ENCODE data around the gene BMERB1. TPM values are rescaled to one million over a fixed set of nuclear protein-coding genes. Genes with fewer than 3 reads are reported as not detected.
A peak's percentile ranks its signal among the peaks of the same experiment; 100 is the strongest.

The BMERB1 gene
- total and polyA plus RNA-seq, 4 experiments from 2014 or later, result 0.43 to 4.0 (median 2.6) TPM

DNA sequence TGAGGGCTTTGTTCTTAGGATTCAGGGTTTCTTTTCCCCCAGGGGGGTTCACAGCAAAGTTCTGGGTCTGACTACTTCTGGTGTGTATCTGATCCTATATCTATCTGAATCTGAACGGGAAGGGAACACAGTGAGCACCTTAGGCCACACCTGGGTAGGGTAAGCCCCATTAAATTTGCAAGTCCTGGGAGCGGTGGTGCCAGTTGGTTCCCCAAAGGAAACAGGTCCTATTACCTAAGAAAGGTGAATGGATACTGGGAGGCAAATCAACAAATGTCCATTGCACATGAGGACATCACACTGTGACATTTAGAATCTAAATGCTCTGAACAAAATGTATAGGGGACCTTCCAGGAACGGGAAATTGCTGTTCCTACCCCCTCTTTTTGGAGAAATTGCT lies 54.6 kb downstream of the BMERB1 start:
- no peaks in the 10 kb centered on the region for H3K27me3 ChIP-seq (ENCODE audit: insufficient read depth, low read length)
- H3K4me3 ChIP-seq (ENCODE audit: low read length in 2 of 2), result no peak overlapping the region
- no peak overlapping the region for H3K27ac Mint-ChIP-seq
- H3K9me3 ChIP-seq (ENCODE audit: control insufficient read depth in 1 of 2, low read length in 2 of 2), result no peaks in the 10 kb centered on the region
- H3K27ac ChIP-seq (ENCODE audit: low read depth, low read length), result no peak overlapping the region
- H3K36me3 Mint-ChIP-seq, result no peaks in the 10 kb centered on the region
- CTCF ChIA-PET (ENCODE audit: partially characterized antibody), result no interaction called here
- POLR2A ChIA-PET (ENCODE audit: partially characterized antibody), result no interaction called here
- no peaks in the 10 kb centered on the region for H3K36me3 ChIP-seq (ENCODE audit: insufficient read depth, low read length)
- intact Hi-C loops (cut with micrococcal nuclease), result no loop called here
- no peaks in the 10 kb centered on the region for H3K27me3 Mint-ChIP-seq
- peaks cover 0 to 3% (median 0%) of the 10 kb centered on the region in 4 donors for H3K4me1 Mint-ChIP-seq
- H3K9me3 Mint-ChIP-seq, result no peaks in the 10 kb centered on the region
- H3K4me1 ChIP-seq (ENCODE audit: insufficient read depth, low read length), result no peaks in the 10 kb centered on the region
- no peak overlapping the region for H3K4me3 Mint-ChIP-seq
- no peak for DNase-seq

- CTCF ChIA-PET (ENCODE audit: partially characterized antibody), result no interaction called here
- peak overlapping the region in 1 of 7 donors; percentile 61 for H3K27ac Mint-ChIP-seq
- H3K4me1 Mint-ChIP-seq, result peaks cover 0 to 3% (median 0%) of the 10 kb centered on the region in 4 donors
- no peaks in the 10 kb centered on the region for H3K27me3 ChIP-seq (ENCODE audit: insufficient read depth, low read length)
- no peaks in the 10 kb centered on the region for H3K27me3 Mint-ChIP-seq
- no peaks in the 10 kb centered on the region for H3K36me3 ChIP-seq (ENCODE audit: insufficient read depth, low read length)
- no peak for DNase-seq
- H3K9me3 Mint-ChIP-seq, result no peaks in the 10 kb centered on the region
- H3K9me3 ChIP-seq (ENCODE audit: control insufficient read depth in 1 of 2, low read length in 2 of 2), result no peaks in the 10 kb centered on the region
- H3K4me1 ChIP-seq (ENCODE audit: insufficient read depth, low read length), result no peaks in the 10 kb centered on the region
- POLR2A ChIA-PET (ENCODE audit: partially characterized antibody), result no interaction called here
- no peak overlapping the region for H3K27ac ChIP-seq (ENCODE audit: low read depth, low read length)
- peak overlapping the region in 1 of 8 donors; percentile 41 for H3K4me3 Mint-ChIP-seq
- intact Hi-C loops (cut with micrococcal nuclease), result no loop called here
- no peaks in the 10 kb centered on the region for H3K36me3 Mint-ChIP-seq
- no peak overlapping the region for H3K4me3 ChIP-seq (ENCODE audit: low read length in 2 of 2)
Measured at GRCh38 chr16:15490123-15490711, 55.8 kb downstream of the BMERB1 start.

DNA sequence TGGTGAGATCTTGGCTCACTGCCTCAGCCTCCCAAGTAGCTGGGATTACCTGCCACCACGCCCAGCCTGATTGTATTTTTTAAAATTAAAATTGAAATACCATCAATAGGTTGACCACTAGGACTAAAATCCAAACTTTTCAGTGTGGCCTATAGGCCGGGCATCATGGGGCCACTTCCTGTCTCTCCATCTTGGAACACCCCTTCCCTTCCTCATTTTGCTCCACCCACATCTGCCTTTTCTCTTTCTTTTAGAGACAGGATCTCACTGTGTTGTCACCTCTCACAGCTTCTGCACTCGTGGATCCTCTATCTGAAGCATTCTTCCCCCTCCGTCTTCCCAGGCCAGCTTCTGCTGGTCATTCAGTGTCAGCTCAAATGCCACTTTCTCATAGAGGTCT lies 57.0 kb downstream of the BMERB1 start:
- H3K36me3 Mint-ChIP-seq, result no peaks in the 10 kb centered on the region
- no peaks in the 10 kb centered on the region for H3K27me3 Mint-ChIP-seq
- H3K27ac ChIP-seq (ENCODE audit: low read depth, low read length), result no peak overlapping the region
- intact Hi-C loops (cut with micrococcal nuclease), result no loop called here
- DNase-seq, result no peak
- H3K27ac Mint-ChIP-seq, result peak overlapping the region in 1 of 7 donors; percentile 67
- no peaks in the 10 kb centered on the region for H3K9me3 ChIP-seq (ENCODE audit: control insufficient read depth in 1 of 2, low read length in 2 of 2)
- H3K36me3 ChIP-seq (ENCODE audit: insufficient read depth, low read length), result no peaks in the 10 kb centered on the region
- no peaks in the 10 kb centered on the region for H3K27me3 ChIP-seq (ENCODE audit: insufficient read depth, low read length)
- peaks cover 0 to 5% (median 1%) of the 10 kb centered on the region in 4 donors for H3K4me1 Mint-ChIP-seq
- ChIA-PET CTCF (ENCODE audit: partially characterized antibody) (no interaction called here), POLR2A (ENCODE audit: partially characterized antibody) (no interaction called here)
- no peaks in the 10 kb centered on the region for H3K9me3 Mint-ChIP-seq
- no peaks in the 10 kb centered on the region for H3K4me1 ChIP-seq (ENCODE audit: insufficient read depth, low read length)
- no peak overlapping the region for H3K4me3 ChIP-seq (ENCODE audit: low read length in 2 of 2)
- H3K4me3 Mint-ChIP-seq, result no peak overlapping the region

DNA sequence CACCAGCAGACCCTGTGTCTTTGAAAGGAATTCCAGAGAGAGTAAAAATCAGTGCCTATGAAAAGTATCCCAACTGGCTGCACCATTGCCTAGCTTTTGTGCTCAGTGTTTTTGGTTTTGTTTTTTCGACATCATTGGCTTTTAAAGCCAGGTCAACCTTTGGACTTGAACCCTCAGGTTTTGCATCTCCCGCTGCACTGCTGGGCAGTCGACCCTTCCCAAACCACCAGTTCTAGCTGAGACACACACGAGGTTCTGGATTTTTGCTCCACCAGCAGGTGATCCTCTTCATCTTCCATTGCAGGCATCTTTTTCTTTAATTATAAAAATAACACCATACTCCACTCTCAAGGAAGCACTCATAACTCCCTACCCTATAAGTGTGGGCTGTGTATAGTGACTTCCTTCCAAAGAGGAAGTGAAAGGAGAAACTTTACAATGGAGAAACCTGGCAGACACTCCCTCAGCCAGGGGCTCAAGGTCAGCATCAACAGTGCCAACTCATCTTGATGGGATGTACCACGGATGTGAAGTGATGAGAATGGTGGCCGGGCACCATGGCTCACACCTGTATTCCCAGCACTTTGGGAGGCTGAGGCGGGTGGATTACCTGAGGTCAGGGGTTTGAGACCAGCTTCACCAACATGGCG lies 57.8 kb downstream of the BMERB1 start:
- H3K4me3 Mint-ChIP-seq, result no peak overlapping the region
- Histone ChIP-seq H3K27ac (ENCODE audit: low read depth, low read length) (no peak overlapping the region), H3K36me3 (ENCODE audit: insufficient read depth, low read length) (no peaks in the 10 kb centered on the region), H3K4me1 (ENCODE audit: insufficient read depth, low read length) (no peaks in the 10 kb centered on the region), H3K9me3 (ENCODE audit: control insufficient read depth in 1 of 2, low read length in 2 of 2) (no peaks in the 10 kb centered on the region), H3K27me3 (ENCODE audit: insufficient read depth, low read length) (no peaks in the 10 kb centered on the region), H3K4me3 (ENCODE audit: low read length in 2 of 2) (no peak overlapping the region)
- H3K4me1 Mint-ChIP-seq, result peaks cover 0 to 5% (median 1%) of the 10 kb centered on the region in 4 donors
- intact Hi-C loops (cut with micrococcal nuclease), result no loop called here
- CTCF ChIA-PET (ENCODE audit: partially characterized antibody), result no interaction called here
- H3K27ac Mint-ChIP-seq, result no peak overlapping the region
- H3K9me3 Mint-ChIP-seq, result no peaks in the 10 kb centered on the region
- H3K27me3 Mint-ChIP-seq, result no peaks in the 10 kb centered on the region
- DNase-seq, result no peak
- no peaks in the 10 kb centered on the region for H3K36me3 Mint-ChIP-seq
- POLR2A ChIA-PET (ENCODE audit: partially characterized antibody), result no interaction called here

DNA sequence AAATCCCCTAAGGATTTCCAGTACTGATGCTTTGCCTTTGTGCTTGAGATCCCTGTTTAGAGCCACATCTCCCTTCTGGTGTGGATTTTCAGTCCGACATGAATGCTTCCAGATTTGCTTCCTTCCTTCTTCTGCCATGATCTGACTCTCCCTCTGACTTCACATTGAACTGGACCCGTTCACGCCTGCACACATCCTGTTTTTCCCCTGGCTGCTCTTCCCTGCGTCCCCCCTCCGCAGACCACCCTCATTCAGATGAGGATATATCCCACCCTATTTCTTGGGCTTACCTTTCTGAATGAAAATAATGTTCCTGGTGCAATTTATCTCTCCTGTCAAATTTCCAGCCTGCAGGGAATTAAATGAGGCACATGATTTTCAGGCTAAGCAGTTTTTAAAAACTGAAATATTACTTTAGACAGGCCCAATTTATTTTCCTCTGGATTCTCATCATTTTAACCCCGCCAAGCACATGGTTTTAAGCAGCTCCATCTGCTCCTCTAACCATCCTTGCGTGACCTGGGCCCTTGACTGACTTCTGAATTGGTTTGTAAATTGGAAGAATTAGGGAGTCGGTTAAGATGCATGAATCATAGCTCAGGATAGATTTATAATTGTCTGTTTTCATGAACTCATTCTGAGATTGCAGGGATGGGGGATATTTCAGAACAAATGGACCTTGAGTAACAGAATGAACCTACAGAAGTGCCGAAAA lies 59.2 kb downstream of the BMERB1 start:
- Histone ChIP-seq H3K4me1 (ENCODE audit: insufficient read depth, low read length) (no peaks in the 10 kb centered on the region), H3K9me3 (ENCODE audit: control insufficient read depth in 1 of 2, low read length in 2 of 2) (no peaks in the 10 kb centered on the region), H3K27ac (ENCODE audit: low read depth, low read length) (no peak overlapping the region), H3K27me3 (ENCODE audit: insufficient read depth, low read length) (no peaks in the 10 kb centered on the region), H3K36me3 (ENCODE audit: insufficient read depth, low read length) (no peaks in the 10 kb centered on the region), H3K4me3 (ENCODE audit: low read length in 2 of 2) (no peak overlapping the region)
- intact Hi-C loops (cut with micrococcal nuclease), result no loop called here
- H3K4me1 Mint-ChIP-seq, result peaks cover 0 to 5% (median 1%) of the 10 kb centered on the region in 4 donors
- ChIA-PET CTCF (ENCODE audit: partially characterized antibody) (no interaction called here), POLR2A (ENCODE audit: partially characterized antibody) (no interaction called here)
- H3K27me3 Mint-ChIP-seq, result no peaks in the 10 kb centered on the region
- no peaks in the 10 kb centered on the region for H3K9me3 Mint-ChIP-seq
- H3K27ac Mint-ChIP-seq, result no peak overlapping the region
- no peak overlapping the region for H3K4me3 Mint-ChIP-seq
- H3K36me3 Mint-ChIP-seq, result no peaks in the 10 kb centered on the region
- DNase-seq, result no peak

DNA sequence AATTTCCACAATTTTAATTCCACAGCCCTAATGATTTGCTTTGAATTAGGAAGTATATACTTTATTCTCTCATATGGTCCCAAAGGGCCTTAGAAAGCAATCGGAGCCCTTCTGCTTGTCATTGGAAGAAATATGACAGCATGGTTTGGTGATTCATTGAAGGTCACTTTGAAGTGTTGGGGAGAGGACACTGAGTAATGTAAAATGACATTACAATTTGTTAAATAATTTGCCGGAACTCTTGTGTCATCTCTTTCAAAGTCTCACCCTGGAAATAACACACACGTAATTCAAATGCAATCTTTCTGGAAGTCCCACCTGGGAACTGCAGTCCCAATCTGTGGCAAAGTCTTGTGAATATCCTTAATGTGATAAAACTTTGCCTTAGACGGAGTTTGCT lies 59.8 kb downstream of the BMERB1 start:
- no peak overlapping the region for H3K4me3 Mint-ChIP-seq
- H3K27me3 Mint-ChIP-seq, result no peaks in the 10 kb centered on the region
- no peaks in the 10 kb centered on the region for H3K4me1 ChIP-seq (ENCODE audit: insufficient read depth, low read length)
- DNase-seq, result no peak
- no peaks in the 10 kb centered on the region for H3K36me3 Mint-ChIP-seq
- no peak overlapping the region for H3K27ac ChIP-seq (ENCODE audit: low read depth, low read length)
- intact Hi-C loops (cut with micrococcal nuclease), result no loop called here
- no peaks in the 10 kb centered on the region for H3K27me3 ChIP-seq (ENCODE audit: insufficient read depth, low read length)
- H3K36me3 ChIP-seq (ENCODE audit: insufficient read depth, low read length), result no peaks in the 10 kb centered on the region
- ChIA-PET POLR2A (ENCODE audit: partially characterized antibody) (no interaction called here), CTCF (ENCODE audit: partially characterized antibody) (no interaction called here)
- no peak overlapping the region for H3K4me3 ChIP-seq (ENCODE audit: low read length in 2 of 2)
- no peaks in the 10 kb centered on the region for H3K9me3 ChIP-seq (ENCODE audit: control insufficient read depth in 1 of 2, low read length in 2 of 2)
- no peak overlapping the region for H3K27ac Mint-ChIP-seq
- H3K9me3 Mint-ChIP-seq, result no peaks in the 10 kb centered on the region
- peaks cover 0 to 5% (median 1%) of the 10 kb centered on the region in 4 donors for H3K4me1 Mint-ChIP-seq

DNA sequence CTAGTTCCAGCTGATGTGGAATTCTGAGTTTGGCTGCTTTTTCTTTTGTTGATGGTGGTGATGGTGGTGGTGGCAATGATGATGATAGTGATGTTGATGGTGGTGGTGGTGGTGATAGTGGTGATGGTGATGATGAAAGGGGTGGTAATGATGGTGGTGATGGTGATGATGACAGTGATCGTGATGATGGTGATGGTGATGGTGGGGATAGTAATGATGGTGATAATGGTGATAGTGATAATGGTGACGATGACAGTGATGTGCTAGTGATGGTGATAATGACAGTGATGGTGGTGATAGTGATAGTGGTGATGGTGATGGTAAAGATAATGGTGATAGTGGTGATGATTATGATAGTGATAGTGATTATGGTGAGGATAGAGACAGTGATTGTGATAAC lies 61.5 kb downstream of the BMERB1 start:
- H3K27me3 Mint-ChIP-seq, result no peaks in the 10 kb centered on the region
- Histone ChIP-seq H3K4me1 (ENCODE audit: insufficient read depth, low read length) (no peaks in the 10 kb centered on the region), H3K36me3 (ENCODE audit: insufficient read depth, low read length) (no peaks in the 10 kb centered on the region), H3K27me3 (ENCODE audit: insufficient read depth, low read length) (no peaks in the 10 kb centered on the region), H3K27ac (ENCODE audit: low read depth, low read length) (no peak overlapping the region), H3K9me3 (ENCODE audit: control insufficient read depth in 1 of 2, low read length in 2 of 2) (no peaks in the 10 kb centered on the region), H3K4me3 (ENCODE audit: low read length in 2 of 2) (no peak overlapping the region)
- intact Hi-C loops (cut with micrococcal nuclease), result no loop called here
- DNase-seq, result no peak
- CTCF ChIA-PET (ENCODE audit: partially characterized antibody), result no interaction called here
- no peaks in the 10 kb centered on the region for H3K9me3 Mint-ChIP-seq
- H3K27ac Mint-ChIP-seq, result no peak overlapping the region
- H3K4me1 Mint-ChIP-seq, result peaks cover 0 to 5% (median 1%) of the 10 kb centered on the region in 4 donors
- H3K4me3 Mint-ChIP-seq, result no peak overlapping the region
- POLR2A ChIA-PET (ENCODE audit: partially characterized antibody), result no interaction called here
- no peaks in the 10 kb centered on the region for H3K36me3 Mint-ChIP-seq

All from CD4-positive, alpha-beta memory T cell (primary cell).